ENCODE data around the gene ISYNA1.

ISYNA1 gene

GRCh38 chr19:18437491-18438330, at the start of gene ISYNA1:
Gene ISYNA1 (minus strand): TSS chr19:18438133. CDS start chr19:18437979, 154 bp downstream.
- peak; percentile 75 for DNase-seq

DNA sequence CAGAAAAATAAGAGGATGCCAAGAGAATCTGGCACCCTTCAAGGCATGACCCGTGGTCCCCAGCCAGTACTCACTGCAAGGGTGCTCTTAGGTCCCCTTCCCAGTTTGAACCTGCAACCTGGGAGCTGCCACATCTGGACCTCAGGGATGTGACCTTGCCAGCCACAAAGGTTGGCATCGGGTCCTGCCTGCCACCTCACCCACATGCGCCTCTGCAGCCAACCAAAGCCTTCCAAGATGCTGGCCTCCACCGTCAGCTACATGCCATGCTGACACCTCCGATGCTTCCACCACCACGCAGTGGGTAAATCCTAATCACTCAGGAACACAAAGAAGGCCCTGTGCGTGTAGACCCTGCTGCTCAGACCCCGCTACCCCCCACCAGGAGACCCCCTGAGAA, 48.8 kb upstream of the ISYNA1 start:
- DNase-seq, result no peak

- no peak for DNase-seq
These were observed 47.1 kb upstream of the ISYNA1 start for GRCh38 chr19:18484992-18485391.

DNA sequence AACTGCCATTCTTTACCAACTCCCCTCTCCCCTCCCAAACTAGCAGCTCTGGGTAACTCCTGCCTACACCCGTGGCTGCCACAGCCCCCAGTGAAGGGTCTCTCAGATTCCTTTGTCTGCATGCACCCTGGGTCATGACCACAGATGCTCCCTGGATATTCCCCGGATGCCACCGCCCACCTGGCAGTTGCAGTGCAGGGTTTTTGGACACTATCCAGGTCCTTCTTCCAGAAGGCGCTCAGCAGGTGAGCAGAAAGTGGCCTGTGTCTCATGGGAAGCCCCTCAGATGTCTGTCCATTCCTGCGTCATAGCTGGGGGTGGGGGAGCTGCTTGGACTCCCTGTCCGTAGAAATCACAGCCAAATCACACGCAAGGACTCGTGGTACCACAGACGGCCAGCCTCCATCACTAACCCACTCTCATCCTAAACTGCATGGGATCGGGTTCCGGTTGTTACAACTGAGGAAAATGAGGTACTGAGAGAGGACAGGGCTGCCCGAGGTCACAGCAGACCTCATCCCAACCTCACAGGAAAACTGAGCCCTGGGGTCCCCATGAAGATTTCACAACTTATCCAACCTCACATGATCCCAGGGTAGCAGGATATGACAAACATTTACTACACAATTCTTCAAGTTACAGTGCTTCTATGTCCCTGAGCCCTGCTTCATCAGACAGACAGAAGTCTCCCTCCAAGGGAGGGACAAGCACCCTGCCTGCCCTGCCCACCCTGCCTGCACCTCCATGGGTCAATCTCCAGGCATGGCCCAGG, 45.4 kb upstream of the ISYNA1 start:
- DNase-seq, result no peak

DNA sequence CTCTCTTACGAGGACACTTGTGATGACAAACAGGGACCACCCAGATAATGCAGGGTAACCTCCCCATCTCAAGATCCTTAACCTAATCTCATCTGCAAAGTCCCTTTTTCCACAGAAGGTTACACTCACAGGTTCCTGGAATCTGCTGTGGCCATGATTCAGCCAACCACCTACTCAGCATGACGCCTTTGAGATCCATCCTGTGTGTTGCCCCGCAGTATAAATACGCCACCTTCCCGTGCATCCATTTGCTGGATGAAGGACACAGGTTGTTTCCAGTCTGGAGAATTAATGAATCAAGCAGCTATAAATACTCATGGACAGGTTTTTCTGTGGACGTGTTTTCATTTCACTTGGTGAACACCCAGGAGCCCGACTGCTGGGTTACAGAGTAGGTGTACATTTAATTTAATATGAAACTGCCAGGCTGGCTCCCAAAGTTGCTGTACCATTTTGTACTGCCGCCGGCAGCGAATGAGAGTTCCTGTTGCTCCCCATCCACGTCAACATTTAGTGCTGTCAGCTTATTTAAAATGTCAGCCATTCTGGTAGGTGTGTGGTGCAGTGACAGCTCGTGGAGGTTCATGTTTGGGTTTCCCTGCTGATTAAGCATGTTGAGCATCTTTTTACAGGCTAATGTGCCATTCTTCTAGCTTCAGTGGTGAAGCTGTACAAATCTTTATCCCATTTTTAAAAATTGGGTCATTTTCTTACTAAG, 43.7 kb upstream of the ISYNA1 start:
- DNase-seq, result peak; percentile 60

DNA sequence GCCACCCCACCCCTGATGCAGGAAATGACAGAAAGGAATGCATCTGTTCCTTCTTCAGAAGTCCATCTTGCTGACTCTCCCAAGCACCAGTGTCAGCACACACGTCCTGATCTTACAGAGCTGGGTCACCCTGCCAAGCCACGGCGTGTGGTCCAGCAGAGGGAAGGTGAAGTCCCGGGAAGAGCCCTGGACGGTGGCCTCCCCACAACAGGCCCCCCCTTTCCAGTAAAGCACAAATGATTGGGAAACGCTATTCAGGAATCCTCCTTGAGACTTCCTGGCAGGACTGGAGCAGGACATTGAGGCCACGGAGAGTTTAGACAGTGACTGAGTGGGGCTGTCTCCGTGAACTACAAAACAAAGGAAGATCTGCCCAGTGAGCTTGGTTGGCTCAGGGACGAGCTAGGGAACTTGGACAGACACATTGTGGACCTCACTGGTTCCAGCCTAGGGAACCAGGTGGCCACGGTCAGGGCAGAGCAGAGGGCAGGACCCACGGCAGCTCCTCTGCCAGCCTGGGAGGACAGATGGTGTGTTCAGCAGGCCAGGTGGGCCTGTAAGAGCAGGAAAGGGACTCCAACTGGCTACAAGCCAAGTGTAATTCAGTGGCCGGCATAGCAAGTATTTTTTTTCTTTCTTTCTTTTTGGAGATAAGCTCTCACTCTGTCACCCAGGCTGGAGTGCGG, 42.2 kb upstream of the ISYNA1 start:
- DNase-seq, result no peak

DNA sequence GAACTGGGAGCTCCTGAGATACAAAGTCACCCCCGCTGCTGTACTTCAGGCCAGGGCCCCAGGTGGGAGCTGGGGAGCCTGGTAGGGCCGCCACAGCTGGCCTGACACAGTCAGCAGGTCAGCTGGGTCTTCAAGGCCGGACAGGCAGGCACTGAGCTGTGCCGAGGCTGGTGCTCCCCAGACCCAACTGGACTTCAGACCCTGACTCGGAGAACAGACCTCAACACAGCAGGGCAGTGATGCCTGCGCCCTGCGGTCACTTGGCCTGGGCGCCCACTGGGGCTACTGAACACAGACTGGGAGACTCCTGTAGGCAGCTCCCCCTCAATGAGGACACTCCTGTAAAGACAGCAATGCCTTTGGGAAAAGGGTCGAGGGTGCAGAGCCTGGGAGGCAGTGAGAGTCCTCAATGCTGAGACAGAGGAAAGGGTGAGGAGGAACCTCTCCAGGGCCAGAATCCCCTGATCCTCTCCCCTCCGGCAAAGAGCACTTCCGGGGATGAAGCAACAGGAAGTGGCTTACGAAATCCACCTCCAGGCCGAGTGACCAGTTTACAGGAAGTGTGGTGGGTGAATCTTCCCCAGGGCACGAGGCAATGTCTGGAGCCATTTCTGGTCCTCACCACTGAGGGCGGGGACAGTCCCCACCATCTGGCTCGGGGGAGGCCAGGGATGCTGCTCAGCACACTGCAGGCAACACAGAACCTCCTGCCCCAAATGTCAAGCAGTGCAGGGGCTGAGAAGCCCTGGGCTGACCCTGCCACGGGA, 40.8 kb upstream of the ISYNA1 start:
- DNase-seq, result peak; percentile 85

DNA sequence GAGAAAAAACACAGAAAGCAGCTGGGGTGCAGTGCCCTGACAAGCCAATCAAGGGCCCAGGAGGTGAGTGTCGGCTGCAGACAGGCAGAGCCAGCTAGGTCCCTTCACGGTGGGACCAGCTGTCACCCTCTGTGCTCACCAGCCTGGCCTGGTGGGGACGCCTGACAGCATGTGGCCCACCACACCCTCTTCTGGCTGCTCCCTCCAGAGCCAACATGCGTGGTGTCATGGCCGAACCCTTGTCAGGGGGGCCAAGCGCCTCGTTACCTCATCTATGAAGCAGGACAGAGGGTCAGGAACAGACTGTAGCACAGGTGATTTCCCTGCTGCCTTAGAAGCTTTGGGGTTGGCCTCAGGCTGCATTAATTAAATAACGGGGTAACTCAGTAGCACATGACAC, 40.0 kb upstream of the ISYNA1 start:
- no peak for DNase-seq

- no peak for DNase-seq
These were observed 39.3 kb upstream of the ISYNA1 start for GRCh38 chr19:18477042-18477779.

DNA sequence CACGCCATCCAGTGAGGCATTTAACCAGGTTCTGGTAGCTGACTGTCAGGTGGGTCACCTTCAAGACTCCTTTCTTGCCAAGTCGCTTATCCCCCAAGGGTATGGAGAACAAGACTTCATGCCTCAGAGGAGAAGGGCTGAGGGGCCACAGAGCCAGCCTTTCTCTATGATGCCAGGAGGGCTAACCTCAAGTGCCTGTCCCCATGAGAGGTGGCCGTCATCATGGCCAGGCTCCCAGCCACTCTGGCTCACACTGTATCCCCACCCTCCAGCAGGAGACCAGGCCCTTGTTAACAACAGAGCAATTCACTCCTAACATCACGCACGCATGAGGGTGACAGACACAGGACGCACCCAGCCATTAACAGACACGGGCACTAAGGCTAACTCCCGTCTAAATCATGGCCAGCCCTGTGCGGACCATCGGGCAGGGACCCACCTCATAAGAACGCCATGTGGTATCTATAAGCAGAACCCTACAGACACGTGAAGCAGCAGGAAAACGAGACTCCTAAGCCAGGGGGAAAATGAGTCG, 38.6 kb upstream of the ISYNA1 start:
- DNase-seq, result no peak

DNA sequence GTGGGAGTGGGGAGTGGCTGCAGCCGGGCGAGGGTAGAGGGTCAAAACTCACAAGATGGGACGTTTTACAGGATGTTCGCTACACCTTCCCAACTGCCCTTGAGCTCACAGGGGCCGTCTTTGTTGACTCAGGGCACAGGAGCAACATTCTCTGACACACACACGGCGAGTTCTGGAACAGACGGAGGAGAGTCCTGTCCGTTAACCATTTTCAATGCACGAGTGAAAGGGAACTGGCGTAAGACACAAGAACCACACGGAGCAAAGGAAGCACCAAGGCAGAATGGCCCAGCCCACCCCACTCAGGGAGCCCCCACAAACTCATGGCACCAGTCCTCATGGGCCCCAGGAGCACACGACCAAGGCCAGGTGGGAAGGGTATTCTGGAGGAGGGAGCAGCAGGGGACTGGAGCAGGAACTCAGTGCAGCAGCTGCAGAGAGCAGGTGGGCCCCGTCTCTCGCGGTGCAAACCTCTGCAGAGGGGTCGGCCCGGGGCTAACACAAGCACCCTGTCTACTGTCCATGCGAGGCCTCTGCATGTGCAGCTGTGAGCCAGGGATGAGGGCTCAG, 37.9 kb upstream of the ISYNA1 start:
- DNase-seq, result no peak

GRCh38 chr19:18475004-18475453, 37.1 kb upstream of the ISYNA1 start:
- no peak for DNase-seq

DNA sequence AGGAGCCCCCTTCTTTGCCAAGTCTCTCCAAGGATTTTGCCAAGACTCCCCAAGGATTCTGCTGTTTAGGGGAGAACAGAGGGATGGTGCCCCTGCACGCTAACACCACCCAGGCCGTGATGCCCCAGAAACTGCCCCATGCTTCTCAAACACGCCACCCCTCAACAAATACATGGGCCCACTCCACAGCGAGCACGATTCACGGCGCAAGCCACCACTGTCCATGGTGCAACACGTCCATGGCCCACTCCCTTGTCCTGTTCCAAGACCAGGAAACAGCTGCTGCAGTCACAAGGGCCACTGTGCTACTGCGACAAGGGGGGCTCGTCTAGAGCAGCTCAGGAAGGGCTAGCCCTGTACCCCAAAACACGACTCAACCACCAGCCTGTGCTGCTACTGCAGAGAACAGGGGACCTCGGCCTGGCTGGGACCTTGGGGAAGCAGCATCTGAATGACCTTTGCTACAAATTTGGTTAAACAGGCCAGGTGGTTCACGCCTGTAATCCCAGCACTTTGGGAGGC, 36.5 kb upstream of the ISYNA1 start:
- DNase-seq, result no peak

DNA sequence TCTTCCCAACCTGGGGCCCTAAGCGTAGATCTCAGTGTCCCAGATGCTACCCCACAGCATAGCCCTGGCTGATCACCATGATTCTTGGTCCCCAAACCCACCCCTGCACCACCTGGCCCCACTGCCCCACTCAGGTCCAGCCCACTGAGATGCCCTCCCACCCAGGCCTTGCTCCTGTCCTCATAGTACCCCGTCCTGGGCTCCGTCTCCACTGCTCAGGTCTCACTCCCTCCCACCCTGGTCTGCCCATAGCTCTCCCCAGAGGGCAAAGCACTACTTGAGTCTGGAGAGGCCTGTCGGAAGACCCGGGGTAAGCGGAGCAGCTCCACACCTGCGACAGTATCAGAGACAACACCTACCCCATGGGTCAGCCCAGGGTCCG, 35.8 kb upstream of the ISYNA1 start:
- no peak for DNase-seq

DNA sequence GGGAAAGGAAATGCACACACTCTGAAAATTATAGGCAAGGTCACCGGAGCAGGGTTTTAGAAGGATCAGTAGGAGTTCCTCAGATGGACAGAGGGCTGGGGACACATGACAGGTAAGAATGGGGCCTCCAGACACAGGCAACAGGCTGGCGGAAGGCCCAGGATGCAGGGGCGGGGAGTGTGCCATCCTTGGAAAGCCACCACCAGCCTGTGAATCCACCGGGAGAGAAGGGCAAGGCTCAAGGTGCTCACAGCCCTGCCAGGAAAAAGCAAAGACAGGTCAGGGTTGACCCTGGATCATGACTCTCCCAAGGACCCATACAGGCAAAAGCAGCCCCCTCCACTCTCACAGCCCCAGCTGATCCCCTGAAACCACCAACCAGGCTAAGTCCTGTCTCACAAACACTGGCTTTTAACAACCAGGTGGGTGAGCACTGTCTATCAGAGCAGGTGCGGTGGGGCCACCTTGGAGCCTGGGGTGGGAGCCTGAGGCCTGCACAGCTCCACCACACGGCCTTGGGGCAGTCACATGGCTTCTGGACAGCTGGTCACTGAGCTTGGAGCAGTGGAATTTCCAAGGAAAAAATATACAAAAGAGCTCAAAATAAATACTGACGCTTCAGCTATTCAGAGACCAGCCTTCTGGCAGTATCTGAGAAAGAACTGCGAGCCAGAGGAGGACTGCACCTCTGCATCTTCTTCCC, 35.2 kb upstream of the ISYNA1 start:
- DNase-seq, result no peak

DNA sequence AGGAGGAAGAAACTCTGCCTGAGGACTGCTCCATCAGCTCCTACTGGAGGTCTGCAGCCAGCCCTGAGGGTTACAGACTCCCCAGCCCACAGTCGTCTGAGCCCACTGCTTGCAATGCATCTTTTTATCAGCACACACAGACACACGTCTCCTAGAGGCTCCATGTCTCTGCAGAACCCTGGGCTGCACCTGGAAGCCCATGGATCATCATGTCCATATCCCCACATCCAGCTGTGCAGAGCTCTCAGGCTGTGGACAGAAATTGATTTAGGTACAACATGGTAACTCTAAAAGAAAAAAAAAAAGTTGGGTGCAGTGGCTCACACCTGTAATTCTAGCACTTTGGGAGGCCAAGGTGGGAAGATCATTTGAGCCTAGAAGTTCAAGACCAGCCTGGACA, 32.9 kb upstream of the ISYNA1 start:
- DNase-seq, result no peak

DNA sequence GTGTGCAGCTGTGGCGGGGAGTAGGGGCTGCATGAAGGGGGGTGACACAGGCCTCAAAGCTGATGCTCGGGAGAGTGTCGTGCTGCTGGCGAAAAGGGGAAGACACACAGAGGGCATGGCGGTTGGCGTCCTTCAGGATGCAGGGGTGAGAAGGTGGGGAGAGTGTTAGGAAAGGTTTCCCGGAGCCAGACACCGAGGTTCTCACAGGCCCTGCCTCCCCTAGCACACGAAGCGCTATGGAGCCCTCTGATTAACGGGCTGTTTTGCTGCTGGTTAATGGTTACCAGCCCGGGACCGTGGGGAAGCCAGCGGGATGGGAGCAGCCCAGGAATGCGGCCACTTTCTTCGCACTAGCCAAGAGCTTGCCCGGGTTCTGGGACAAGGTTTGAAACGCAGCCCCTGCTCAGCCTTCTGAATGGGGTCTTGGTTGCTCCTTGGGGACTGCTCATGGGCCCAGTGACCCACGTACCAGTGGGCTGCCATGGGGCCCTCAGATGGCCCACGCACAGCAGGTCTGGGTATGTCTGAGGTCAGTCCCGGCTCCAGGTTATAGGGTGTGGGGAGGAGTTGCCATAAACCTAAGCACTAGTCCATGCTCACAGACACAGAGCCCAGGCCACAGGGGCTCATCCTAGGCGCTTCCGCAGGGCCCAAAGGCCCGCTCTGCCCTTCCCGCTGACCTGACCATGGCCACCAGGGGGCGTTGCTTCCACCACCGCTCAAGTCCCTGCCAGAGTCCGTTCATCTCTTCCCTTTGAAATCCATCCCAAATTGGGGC, 31.3 kb upstream of the ISYNA1 start:
- DNase-seq, result peak; percentile 83

- no peak for DNase-seq
These were observed 30.6 kb upstream of the ISYNA1 start for GRCh38 chr19:18468517-18468916.

DNA sequence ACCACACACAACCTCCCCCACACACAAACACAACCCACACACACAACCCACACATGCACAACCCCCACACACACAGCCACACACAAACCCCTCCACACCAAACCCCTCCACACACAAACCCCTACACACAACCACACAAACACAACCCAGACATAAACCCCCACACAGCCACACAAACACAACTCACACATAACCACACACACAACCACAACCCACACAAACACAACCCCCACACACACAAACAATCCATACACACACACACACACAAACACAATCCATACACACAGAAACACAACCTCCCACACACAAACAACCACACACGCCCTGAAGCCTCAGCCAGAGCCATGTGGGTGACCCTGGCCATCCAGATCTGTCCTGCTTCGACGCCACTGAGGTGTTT, 30.0 kb upstream of the ISYNA1 start:
- DNase-seq, result no peak

Measured in stimulated activated CD8-positive, alpha-beta memory T cell treated with anti-CD3 and anti-CD28 coated beads, Interleukin-4, amount 100 ng/mL, for 48 hours (primary cell).